Panc1 (cell line): ENCODE data around the gene TEX14. TPM values are rescaled to one million over a fixed set of nuclear protein-coding genes. Genes with fewer than 3 reads are reported as not detected.

ENCODE experiments used
- ATAC-seq: fragments of 200-7000 bp; cut with Tn5 transposase; 2 replicates; pipeline ENCODE4 v1.9.1; 2020; ENCODE audit warnings: mild to moderate bottlenecking, moderate library complexity
- BruUV-seq: library from RNA; stranded (reverse); fragments of 400-500 nt; replicated peaks from 2 replicates; lab custom pipeline; 2021; lab: Mats Ljungman, UMichigan
- CTCF ChIA-PET: fragments of 300-600 bp; sonication (Branson Sonifier 250); formaldehyde crosslinking; loops from one replicate; lab custom pipeline; 2022; ENCODE audit warnings: antibody characterized with exemption; lab: Charles Lee
- POLR2A ChIA-PET: fragments of 300-600 bp; sonication (Branson Sonifier 250); formaldehyde crosslinking; loops from one replicate; lab custom pipeline; 2022; ENCODE audit warnings: antibody characterized with exemption; lab: Charles Lee
- DNase-seq: peaks from one replicate; pipeline ENCODE4 v3.0.0-alpha.2; 2010; ENCODE audit warnings: low read depth, low spot score
- H3K27ac ChIP-seq: 2 replicates; pipeline ENCODE4 v1.5.1; 2011; ENCODE audit warnings: mild to moderate bottlenecking, low read length, inconsistent platforms
- H3K27me3 ChIP-seq: fragments of 200-500 bp; sonication (Bioruptor generic); 2 replicates; pipeline ENCODE4 v1.6.0; 2014; ENCODE audit warnings: low read length, inconsistent platforms; ENCODE audit not compliant: control insufficient read depth, insufficient read depth
- H3K36me3 ChIP-seq: fragments of 200-500 bp; sonication (Bioruptor generic); 2 replicates; pipeline ENCODE4 v1.5.1; 2014; ENCODE audit warnings: inconsistent platforms, mild to moderate bottlenecking, low read length, moderate library complexity; ENCODE audit not compliant: control insufficient read depth, insufficient read depth
- H3K4me1 ChIP-seq: 2 replicates; pipeline ENCODE4 v1.5.1; 2011; ENCODE audit warnings: inconsistent platforms, mild to moderate bottlenecking, low read length, moderate library complexity; ENCODE audit not compliant: control insufficient read depth, insufficient read depth
- H3K4me3 ChIP-seq, 2 experiments: 2 replicates each; pipeline ENCODE4 v1.5.1; 2011 to 2012; ENCODE audit warnings: low read depth in 2 of 2, low read length in 2 of 2, mild to moderate bottlenecking in 2 of 2, inconsistent platforms in 1 of 2, moderate library complexity in 1 of 2
- H3K9me3 ChIP-seq: fragments of 200-500 bp; sonication (Bioruptor generic); 2 replicates; pipeline ENCODE4 v1.5.1; 2014; ENCODE audit warnings: low read depth, mild to moderate bottlenecking, inconsistent platforms, low read length, moderate library complexity; ENCODE audit not compliant: control insufficient read depth, insufficient read depth
- POLR2AphosphoS5 ChIP-seq: IDR thresholded peaks from 2 replicates; pipeline ENCODE4 v1.6.1; 2012; ENCODE audit warnings: mild to moderate bottlenecking, low read depth, low read length, moderate library complexity
- REST ChIP-seq, 2 experiments: IDR thresholded peaks; 2 replicates each; pipeline ENCODE4 v1.6.1; 2011 to 2012; ENCODE audit warnings: low read depth in 2 of 2, control low read depth in 1 of 2, low read length in 1 of 2, mild to moderate bottlenecking in 1 of 2, moderate library complexity in 1 of 2; ENCODE audit not compliant: insufficient read depth in 1 of 2
- SIN3A ChIP-seq: IDR thresholded peaks from 2 replicates; pipeline ENCODE4 v1.6.1; 2012; ENCODE audit warnings: low read depth, mild to moderate bottlenecking, low read length, moderate library complexity, borderline replicate concordance; ENCODE audit not compliant: insufficient read depth
- TCF7L2 ChIP-seq: IDR thresholded peaks from 2 replicates; pipeline ENCODE4 v1.6.1; 2011; ENCODE audit warnings: mild to moderate bottlenecking, low read depth, low read length, inconsistent platforms
- in situ Hi-C: cut with HindIII; loops from 2 replicates; pipeline ENCODE4 v1.10.0; 2016; ENCODE audit warnings: low sequenced_read_pairs, low pct_unique_long_range_greater_than_20kb
- intact Hi-C: fragments of 100-400 bp; cut with micrococcal nuclease; formaldehyde crosslinking; loops from one replicate; pipeline ENCODE4 v1.10.0; 2022; ENCODE audit not compliant: unreplicated experiment
- total RNA-seq: library from RNA; stranded (reverse); gene quantifications from one replicate; pipeline ENCODE4 v1.2.1, GENCODE V29; 2021; ENCODE audit not compliant: unreplicated experiment
- TF ChIP-seq, protein P1 (sequence below): fragments of 450-650 bp; IDR thresholded peaks from 2 replicates; pipeline ENCODE4 v1.5.1; 2017; ENCODE audit warnings: mild to moderate bottlenecking

Gene TEX14
- total RNA-seq, 1 experiment from 2014 or later: not detected

DNA sequence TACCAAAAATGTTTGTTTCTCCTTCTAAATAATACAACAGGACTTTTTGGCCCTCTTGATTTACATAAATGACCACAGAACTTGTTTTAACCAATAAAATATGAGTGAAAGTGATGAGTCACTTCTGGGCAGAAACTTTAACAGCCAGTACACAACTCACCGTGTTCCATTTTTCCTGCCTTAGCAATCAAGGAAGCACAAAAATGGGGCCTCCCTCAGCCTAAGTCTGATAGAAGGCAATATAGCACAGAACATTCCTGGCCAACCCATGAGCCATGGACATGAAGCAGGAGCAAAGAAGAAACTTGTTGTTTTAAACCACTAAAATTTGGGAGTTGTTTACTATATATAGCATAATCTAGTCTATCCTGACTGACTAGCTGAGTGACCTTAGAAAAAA, 116.3 kb downstream of the TEX14 start:
- BruUV-seq: no TSS peak

DNA sequence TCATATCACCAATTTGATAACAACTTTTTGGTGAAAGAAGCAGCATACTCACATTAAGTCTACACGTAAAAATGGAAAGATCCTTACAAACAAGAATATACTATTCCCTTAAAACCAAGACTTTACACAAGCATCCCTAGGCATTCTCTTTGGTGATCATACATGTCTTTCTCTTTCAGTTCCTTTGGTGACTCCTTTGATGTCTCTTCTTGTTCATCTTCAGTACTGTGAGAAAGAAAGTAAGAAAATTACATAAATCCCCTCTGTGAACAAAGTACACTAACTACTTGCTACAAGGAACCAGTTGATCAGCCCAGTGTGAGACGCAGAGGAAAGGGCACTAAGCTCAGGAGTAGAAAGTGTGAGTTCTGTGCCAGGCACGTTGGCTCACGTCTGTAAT, 117.8 kb downstream of the TEX14 start:
- intact Hi-C loops (no loop called here), in situ Hi-C loops (no loop called here)
- ATAC-seq (no peak), DNase-seq (no peak)
- TF ChIP-seq, protein P1, sequence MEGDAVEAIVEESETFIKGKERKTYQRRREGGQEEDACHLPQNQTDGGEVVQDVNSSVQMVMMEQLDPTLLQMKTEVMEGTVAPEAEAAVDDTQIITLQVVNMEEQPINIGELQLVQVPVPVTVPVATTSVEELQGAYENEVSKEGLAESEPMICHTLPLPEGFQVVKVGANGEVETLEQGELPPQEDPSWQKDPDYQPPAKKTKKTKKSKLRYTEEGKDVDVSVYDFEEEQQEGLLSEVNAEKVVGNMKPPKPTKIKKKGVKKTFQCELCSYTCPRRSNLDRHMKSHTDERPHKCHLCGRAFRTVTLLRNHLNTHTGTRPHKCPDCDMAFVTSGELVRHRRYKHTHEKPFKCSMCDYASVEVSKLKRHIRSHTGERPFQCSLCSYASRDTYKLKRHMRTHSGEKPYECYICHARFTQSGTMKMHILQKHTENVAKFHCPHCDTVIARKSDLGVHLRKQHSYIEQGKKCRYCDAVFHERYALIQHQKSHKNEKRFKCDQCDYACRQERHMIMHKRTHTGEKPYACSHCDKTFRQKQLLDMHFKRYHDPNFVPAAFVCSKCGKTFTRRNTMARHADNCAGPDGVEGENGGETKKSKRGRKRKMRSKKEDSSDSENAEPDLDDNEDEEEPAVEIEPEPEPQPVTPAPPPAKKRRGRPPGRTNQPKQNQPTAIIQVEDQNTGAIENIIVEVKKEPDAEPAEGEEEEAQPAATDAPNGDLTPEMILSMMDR: no peak
- no peak for TF ChIP-seq POLR2AphosphoS5
- TF ChIP-seq REST (IDR thresholded peaks at IDR 0.05; ENCODE audit: insufficient read depth in 1 of 2, low read depth in 2 of 2, low read length in 1 of 2): no peak
- no peak for TF ChIP-seq TCF7L2
- TF ChIP-seq SIN3A: no peak
- Histone ChIP-seq H3K4me3 (no peak overlapping the region), H3K4me1 (no peaks in the 10 kb centered on the region), H3K36me3 (no peaks in the 10 kb centered on the region), H3K9me3 (no peaks in the 10 kb centered on the region), H3K27me3 (no peaks in the 10 kb centered on the region), H3K27ac (no peak overlapping the region)
- CTCF ChIA-PET: interaction anchor here (0.5 kb wide), 1 partner anchor 15 kb away, joined by 3 read pairs; no protein-coding TSS in a partner anchor
- POLR2A ChIA-PET: interaction anchor here (1.4 kb wide), 1 partner anchor 58 kb away, joined by 3 read pairs; no protein-coding TSS in a partner anchor
- no TSS peak for BruUV-seq

More for the DNA sequence above, 116.3 kb downstream of the TEX14 start:
- TF ChIP-seq POLR2AphosphoS5 (no peak), SIN3A (no peak), REST (IDR thresholded peaks at IDR 0.05; ENCODE audit: insufficient read depth in 1 of 2, low read depth in 2 of 2, low read length in 1 of 2) (no peak)
- TF ChIP-seq, protein P1: no peak
- intact Hi-C loops (no loop called here), in situ Hi-C loops (no loop called here)
- Histone ChIP-seq H3K4me3 (no peak overlapping the region), H3K27me3 (no peaks in the 10 kb centered on the region), H3K9me3 (no peaks in the 10 kb centered on the region), H3K4me1 (no peaks in the 10 kb centered on the region), H3K36me3 (no peaks in the 10 kb centered on the region), H3K27ac (no peak overlapping the region)
- POLR2A ChIA-PET: no interaction called here
- CTCF ChIA-PET: no interaction called here
- DNase-seq (no peak), ATAC-seq (no peak)
